GM21447 (cell line): ENCODE results near the gene UNK.

Source experiments
- ATAC-seq: cut with Tn5 transposase; IDR thresholded peaks from one replicate; pipeline ENCODE4 v1.9.1; 2021; ENCODE audit not compliant: unreplicated experiment

UNK gene

GRCh38 chr17:75819116-75819515 is 34.5 kb downstream of the UNK start:
- no peak for ATAC-seq

DNA sequence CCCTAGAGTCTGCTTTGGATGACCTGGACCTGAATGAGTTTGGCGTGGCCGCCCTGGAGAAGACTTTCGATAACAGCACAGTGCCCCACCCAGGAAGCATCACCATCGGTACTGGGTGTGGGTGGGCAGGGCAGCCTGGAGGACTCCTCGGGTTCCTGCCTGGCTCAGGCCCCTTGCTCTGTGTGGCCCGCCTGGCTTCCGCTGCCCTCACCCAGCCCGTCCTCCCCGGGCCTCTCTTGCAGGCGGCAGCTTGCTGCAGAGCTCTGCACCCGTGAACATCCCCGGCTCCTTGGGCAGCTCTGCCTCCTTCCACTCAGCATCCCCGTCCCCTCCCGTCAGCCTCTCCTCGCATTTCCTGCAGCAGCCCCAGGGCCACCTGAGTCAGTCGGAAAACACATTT is 35.1 kb downstream of the UNK start:
- no peak for ATAC-seq

DNA sequence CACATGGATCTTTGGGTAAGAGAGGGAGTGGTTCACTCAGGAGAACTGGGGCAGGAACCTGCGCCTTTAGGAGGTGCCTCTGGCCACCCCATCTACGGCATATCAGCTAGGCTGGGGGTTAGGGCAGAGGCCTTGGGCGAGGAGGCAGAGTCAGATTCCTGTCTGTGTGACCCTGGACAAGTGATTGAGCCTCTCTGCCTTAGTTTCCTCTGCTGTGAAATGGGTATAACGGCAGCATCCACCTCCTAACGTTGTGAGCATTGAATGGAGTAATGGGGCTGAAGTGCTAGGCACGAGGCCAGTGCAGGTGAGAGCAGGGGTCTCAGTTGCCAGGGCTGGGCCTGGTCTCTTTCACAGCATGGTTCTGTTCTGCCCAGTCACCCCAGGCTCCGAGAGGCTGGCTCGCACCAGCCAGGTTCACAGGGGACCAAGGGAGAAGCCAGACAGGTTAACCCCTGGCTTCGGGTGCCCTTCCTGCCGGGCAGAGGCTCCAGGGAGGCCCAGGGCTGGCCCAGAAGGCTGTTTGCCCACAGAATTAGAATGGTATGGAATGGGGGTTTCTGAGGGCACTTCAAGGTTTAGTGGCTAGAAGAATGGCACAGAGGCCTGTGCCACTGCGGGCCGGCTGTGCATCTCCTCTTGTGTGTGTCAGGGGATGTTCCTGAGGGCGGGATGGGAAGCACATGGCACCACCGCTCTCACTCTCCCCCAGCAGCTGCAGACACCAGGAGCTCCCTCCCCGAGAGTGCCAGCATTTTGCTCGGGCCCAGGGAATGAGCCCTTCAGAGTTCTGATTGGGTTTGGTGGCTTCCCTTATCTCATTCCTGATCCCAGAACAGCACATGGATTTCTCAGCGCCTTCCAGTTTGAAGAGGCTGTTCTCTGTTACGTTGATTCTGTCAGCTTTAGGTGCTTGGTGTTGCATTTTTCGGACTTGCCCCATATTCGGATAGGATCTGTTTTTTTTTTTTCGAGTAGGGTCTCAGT is 35.8 kb downstream of the UNK start:
- ATAC-seq, result no peak

DNA sequence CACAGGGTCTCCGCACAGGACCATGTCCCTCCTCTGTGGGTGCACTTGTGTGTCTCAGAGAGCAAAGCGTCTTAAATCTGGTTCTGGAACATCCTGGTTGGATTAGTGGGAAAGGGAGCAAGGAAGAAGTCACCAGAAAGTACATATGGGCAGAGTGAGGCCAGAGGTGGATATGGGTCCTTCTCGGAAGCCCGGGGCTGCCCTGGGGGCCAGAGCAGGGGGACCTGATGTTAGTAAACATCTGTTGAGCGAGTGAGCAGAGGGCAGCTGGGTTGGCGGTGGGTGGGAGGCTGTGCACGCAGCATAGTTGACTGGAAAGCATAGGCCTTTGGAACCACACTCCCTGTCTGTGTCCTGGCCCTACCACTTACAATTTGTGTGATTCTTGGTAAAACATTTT is 36.9 kb downstream of the UNK start:
- no peak for ATAC-seq

GRCh38 chr17:75822119-75822799 is 37.7 kb downstream of the UNK start:
- no peak for ATAC-seq

DNA sequence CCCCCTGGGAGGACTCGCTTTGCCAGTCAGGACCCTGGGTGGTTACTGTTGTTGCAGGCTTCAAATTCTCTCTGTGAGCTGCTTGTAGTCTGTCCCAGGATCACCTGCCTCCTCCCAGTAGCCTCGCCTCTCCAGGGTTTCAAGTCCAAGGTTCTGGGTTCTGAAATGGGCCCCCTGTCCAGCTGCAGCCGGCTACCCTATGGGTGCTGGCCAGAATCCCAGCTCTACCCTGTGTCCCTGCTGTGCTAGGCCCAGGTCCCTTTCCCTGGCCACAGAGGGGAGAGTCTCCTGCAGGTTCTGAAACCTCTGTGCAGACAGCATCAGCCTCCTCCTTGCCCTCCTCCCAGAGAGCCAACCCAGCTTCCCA is 38.2 kb downstream of the UNK start:
- no peak for ATAC-seq

DNA sequence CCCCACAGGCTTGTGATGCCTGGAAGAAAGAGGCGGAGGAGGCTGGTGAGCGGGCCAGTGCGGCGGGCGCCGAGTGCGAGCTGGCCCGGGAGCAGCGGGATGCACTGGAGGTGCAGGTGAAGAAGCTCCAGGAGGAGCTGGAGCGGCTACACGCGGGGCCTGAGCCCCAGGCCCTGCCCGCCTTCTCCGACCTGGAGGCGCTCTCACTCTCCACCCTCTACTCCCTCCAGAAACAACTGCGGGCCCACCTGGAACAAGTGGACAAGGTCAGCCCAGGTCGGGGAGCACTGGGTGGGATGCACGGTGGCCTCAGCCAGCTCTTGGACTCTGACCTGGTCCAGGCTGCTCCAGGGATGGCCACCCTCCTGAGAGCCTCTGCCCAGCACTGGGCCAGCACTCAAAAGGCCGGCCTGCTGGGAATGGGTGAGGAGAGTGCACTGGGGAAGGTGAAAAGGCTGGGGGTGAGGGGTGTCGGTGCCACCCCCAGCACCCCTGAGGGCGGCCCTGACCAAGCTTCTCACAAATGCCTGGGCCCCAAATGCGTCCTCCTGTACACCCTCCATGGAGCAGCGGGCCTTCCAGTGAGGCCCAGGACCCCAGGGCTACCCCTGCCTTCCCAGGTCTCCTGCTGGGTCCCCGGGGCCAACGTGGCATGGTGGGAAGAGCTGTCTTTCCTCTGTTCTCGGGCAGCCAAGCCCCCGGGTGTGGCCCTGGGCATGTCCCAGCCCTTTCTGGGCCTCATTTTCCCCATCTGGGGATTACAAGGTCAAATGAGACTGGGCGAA is 38.8 kb downstream of the UNK start:
- ATAC-seq, result no peak

GRCh38 chr17:75824050-75824552 is 39.5 kb downstream of the UNK start:
- no peak for ATAC-seq

DNA sequence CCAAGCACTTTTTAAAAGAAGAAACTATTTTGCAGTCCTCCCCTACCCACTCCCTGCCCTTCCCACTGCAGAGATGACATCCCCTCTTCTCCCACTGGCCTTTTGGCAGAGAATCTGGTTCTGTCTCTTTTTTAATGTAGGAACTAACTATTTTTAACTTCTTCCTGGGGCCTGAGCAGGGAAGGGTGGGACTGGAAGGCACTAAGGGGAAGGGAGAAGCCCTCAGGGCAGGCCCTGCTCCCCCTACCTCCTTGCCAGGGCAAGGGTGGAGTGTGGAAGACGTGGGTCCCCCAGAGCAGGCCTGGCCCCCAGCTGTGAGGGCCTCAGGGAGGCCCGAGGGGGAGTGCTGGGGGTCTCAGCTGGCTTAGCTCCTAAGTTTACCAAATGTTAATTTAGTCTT is 40.1 kb downstream of the UNK start:
- no peak for ATAC-seq

- no peak for ATAC-seq
These were observed 40.5 kb downstream of the UNK start for GRCh38 chr17:75825149-75825552.

DNA sequence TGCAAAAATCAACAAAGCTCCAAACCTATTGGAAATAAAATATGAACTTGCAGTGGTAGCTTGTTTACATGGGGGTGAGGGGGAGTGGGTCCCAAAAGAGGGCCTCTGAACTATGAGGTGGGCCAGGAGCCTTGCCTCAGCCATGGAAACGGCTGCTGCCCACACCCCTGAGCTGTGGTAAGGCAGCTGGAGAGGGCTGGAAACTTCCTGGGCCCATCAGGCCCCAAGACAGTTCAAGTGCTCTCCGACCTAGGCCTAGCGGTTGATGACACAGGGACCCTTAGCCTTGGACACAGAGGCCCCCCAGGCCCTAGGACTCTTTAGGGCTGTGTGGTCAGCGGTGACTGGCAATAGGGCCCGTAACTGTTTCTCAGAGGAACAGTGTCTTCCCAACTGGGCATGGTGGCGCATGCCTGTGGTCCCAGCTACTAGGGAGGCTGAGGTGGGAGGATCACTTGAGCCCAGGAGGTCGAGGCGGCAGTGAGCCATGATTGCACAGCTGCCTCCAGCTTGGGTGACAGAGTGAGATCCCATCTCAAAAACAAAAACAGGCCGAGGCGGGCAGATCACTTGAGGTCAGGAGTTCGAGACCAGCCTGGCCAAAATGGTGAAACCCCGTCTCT is 41.3 kb downstream of the UNK start:
- no peak for ATAC-seq

- no peak for ATAC-seq
These were observed 42.1 kb downstream of the UNK start for GRCh38 chr17:75826561-75827307.

DNA sequence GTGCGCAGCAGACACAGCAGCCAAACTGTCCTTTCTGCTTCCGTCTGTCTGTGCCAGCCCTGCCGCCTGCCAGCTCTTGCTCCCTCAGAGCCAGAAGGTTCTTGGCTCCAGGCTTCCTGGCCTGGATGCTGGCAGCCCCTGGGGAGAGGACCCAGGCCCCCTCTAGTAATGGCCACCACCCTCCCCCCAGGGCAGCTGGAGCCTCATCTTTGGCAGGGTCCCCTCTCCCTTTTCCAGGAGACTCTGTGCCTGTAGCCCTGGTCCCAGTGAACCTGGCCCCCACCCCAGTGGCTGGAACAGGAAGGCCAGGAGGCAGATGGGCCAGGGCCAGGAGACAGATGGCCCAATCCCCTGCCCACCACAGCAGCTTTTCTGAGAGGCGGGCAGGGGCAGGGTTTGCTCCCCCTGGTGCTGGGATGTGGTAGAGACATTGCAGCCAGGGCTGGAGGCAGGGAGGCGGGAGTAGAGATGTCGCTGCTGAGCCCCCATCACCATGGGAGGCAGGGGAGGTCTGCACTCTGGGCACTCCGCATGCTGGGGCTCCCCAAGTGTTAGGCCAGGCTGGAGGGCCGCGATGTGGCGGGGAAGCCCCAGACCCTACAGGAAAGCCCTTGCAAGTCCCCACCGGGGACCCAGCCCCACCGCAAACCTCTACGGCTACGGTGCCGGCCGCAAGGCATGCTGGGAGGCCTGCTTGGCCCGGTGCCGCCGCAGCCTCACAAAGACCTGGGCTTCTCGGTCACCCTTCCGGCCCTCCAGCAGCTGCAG is 42.9 kb downstream of the UNK start:
- no peak for ATAC-seq

- ATAC-seq, result no peak
These were observed 43.4 kb downstream of the UNK start for GRCh38 chr17:75828076-75828400.

DNA sequence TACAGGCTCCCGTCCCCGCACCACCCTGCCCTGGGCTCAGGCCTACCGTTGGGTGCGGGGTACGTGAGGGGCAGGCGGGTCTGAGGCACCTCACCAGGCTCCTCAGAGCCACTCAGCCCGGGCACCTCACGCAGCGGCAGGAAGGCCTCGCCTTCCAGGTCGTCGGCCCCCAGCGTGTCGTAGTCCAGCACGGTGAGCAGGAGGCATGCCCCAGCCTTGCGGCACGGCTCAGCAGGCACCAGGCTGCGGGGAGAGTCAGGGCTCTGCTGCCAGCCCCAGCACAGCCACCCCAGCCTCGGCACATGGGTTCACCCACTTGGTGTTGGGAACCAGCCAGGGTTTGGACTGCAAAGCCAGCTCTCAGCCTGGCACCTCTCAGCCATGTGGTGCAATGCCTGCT is 44.1 kb downstream of the UNK start:
- ATAC-seq, result no peak

- ATAC-seq, result no peak
These were observed 45.1 kb downstream of the UNK start for GRCh38 chr17:75829747-75830146.

- no peak for ATAC-seq
These were observed 45.8 kb downstream of the UNK start for GRCh38 chr17:75830164-75831031.

- ATAC-seq, result no peak
These were observed 46.5 kb downstream of the UNK start for GRCh38 chr17:75831032-75831571.
